ENCODE measurements around the gene PTPRJ.

DNA sequence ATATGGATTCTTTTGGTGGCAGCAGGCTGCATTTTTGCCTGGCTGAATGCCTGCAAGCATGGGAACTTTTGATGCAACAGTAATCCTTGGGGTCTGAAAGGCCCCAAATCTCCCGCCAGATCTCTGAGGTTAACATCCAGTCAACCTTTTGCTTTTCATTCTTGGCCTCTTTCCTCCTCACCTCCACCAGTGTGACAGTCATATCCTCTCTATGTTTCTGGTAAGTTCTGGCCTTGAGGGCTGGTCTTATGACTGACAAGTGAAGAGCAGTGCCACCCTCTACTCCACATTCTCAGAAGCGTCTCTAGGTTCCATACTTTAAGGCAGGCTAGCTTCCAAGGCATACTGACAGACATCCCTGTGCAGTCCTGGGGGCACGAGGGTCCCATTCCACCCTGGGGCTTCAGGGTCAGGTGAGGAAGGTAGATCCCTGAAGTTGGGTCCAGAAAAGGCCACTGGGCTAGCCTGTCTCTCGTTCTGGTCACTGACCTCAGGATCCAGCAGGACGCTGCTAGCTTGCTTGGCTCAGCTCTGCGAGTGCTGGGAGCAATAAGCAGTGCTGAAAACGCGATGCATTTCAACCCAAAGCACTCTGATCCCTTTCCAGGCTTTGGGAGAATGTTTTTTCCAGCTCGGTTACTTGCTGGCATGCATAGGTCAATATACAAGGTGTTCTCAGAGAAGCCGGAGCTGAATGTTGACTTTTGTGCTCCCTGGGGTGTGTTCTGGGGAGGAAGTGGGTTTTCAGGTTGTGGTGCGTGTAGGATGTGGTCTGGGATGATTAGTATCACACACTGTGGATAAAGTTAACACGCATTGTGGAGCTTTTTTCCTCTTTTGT, 75.2 kb downstream of the PTPRJ start:
- TF ChIP-seq, protein P1, sequence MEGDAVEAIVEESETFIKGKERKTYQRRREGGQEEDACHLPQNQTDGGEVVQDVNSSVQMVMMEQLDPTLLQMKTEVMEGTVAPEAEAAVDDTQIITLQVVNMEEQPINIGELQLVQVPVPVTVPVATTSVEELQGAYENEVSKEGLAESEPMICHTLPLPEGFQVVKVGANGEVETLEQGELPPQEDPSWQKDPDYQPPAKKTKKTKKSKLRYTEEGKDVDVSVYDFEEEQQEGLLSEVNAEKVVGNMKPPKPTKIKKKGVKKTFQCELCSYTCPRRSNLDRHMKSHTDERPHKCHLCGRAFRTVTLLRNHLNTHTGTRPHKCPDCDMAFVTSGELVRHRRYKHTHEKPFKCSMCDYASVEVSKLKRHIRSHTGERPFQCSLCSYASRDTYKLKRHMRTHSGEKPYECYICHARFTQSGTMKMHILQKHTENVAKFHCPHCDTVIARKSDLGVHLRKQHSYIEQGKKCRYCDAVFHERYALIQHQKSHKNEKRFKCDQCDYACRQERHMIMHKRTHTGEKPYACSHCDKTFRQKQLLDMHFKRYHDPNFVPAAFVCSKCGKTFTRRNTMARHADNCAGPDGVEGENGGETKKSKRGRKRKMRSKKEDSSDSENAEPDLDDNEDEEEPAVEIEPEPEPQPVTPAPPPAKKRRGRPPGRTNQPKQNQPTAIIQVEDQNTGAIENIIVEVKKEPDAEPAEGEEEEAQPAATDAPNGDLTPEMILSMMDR (IDR thresholded peaks at IDR 0.05; ENCODE audit: low read depth, low read length, poor library complexity, severe bottlenecking): no peak
- no peak for TF ChIP-seq EZH2phosphoT487 (IDR thresholded peaks at IDR 0.05; ENCODE audit: borderline replicate concordance, low read length)
